ENCODE results near the gene DVL1. TPM values are rescaled to one million over a fixed set of nuclear protein-coding genes. Genes with fewer than 3 reads are reported as not detected.

The DVL1 gene
- polyA plus RNA-seq, 1 donor, result 45.4 TPM

DNA sequence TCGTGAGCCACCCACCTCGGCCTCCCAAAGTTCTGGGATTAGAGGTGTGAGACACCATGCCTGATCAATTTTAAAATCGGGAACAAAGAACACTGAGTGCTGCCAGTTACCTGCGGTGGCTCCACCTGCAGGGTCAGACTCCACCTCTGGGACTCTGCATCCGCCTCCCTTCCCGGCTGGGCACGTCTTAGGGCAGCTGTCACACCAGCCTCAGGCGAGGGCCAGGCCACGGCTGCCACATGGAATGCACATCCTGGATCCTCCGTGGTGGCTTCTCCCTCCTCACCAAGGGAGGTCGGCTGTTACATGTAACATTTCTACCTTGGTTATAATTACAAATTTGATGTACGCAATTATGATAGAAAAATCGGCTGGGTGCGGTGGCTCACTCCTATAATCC, 15.0 kb upstream of the DVL1 start:
- H3K36me3 ChIP-seq (ENCODE audit: control insufficient read depth, insufficient read depth, low read length), result no peaks in the 10 kb centered on the region
- DNase-seq, result no peak
- no CpG with 5 or more reads among the region's 14 CpGs for WGBS (ENCODE audit: insufficient coverage, low lambda C conversion rate)

GRCh38 chr1:1361982-1362423, 12.8 kb upstream of the DVL1 start:
- WGBS (ENCODE audit: insufficient coverage, low lambda C conversion rate), result no CpG with 5 or more reads among the region's 13 CpGs

More for the DNA sequence above, 15.0 kb upstream of the DVL1 start:
- Histone ChIP-seq H3K27ac (ENCODE audit: low read length) (no peak overlapping the region), H3K9me3 (ENCODE audit: control insufficient read depth, low read depth, low read length) (peaks cover 24% of the 10 kb centered on the region), H3K4me3 (ENCODE audit: low read length) (no peak overlapping the region), H3K4me1 (ENCODE audit: control insufficient read depth, insufficient read depth, low read length) (peaks cover 15% of the 10 kb centered on the region), H3K27me3 (ENCODE audit: control insufficient read depth, insufficient read depth, low read length) (no peaks in the 10 kb centered on the region)

GRCh38 chr1:1361233-1361981, 12.2 kb upstream of the DVL1 start:
- H3K4me1 ChIP-seq (ENCODE audit: control insufficient read depth, insufficient read depth, low read length), result peaks cover 30% of the 10 kb centered on the region
- whole genome bisulfite sequencing (ENCODE audit: insufficient coverage, low lambda C conversion rate), result no CpG with 5 or more reads among the region's 35 CpGs
- DNase-seq, result no peak
- no peak overlapping the region for H3K4me3 ChIP-seq (ENCODE audit: low read length)
- peaks cover 13% of the 10 kb centered on the region for H3K9me3 ChIP-seq (ENCODE audit: control insufficient read depth, low read depth, low read length)
- H3K27ac ChIP-seq (ENCODE audit: low read length), result peak overlapping the region; percentile 44
- H3K27me3 ChIP-seq (ENCODE audit: control insufficient read depth, insufficient read depth, low read length), result no peaks in the 10 kb centered on the region
- H3K36me3 ChIP-seq (ENCODE audit: control insufficient read depth, insufficient read depth, low read length), result no peaks in the 10 kb centered on the region

More at GRCh38 chr1:1361982-1362423, 12.8 kb upstream of the DVL1 start:
- peak; percentile 51 to 59 for DNase-seq
- Histone ChIP-seq H3K27me3 (ENCODE audit: control insufficient read depth, insufficient read depth, low read length) (no peaks in the 10 kb centered on the region), H3K4me1 (ENCODE audit: control insufficient read depth, insufficient read depth, low read length) (peaks cover 26% of the 10 kb centered on the region), H3K9me3 (ENCODE audit: control insufficient read depth, low read depth, low read length) (peaks cover 19% of the 10 kb centered on the region), H3K27ac (ENCODE audit: low read length) (peak overlapping the region; percentile 44), H3K36me3 (ENCODE audit: control insufficient read depth, insufficient read depth, low read length) (no peaks in the 10 kb centered on the region), H3K4me3 (ENCODE audit: low read length) (no peak overlapping the region)

GRCh38 chr1:1360506-1361169, 11.4 kb upstream of the DVL1 start:
- Histone ChIP-seq H3K4me1 (ENCODE audit: control insufficient read depth, insufficient read depth, low read length) (peaks cover 30% of the 10 kb centered on the region), H3K27ac (ENCODE audit: low read length) (peak overlapping the region; percentile 85), H3K36me3 (ENCODE audit: control insufficient read depth, insufficient read depth, low read length) (no peaks in the 10 kb centered on the region), H3K27me3 (ENCODE audit: control insufficient read depth, insufficient read depth, low read length) (no peaks in the 10 kb centered on the region), H3K4me3 (ENCODE audit: low read length) (no peak overlapping the region), H3K9me3 (ENCODE audit: control insufficient read depth, low read depth, low read length) (peaks cover 6% of the 10 kb centered on the region)
- no peak for DNase-seq
- WGBS (ENCODE audit: insufficient coverage, low lambda C conversion rate), result 100% methylated on average over 1 of the region's 20 CpGs

- Histone ChIP-seq H3K9me3 (ENCODE audit: control insufficient read depth, low read depth, low read length) (peaks cover 6% of the 10 kb centered on the region), H3K36me3 (ENCODE audit: control insufficient read depth, insufficient read depth, low read length) (no peaks in the 10 kb centered on the region), H3K4me1 (ENCODE audit: control insufficient read depth, insufficient read depth, low read length) (peaks cover 30% of the 10 kb centered on the region), H3K4me3 (ENCODE audit: low read length) (no peak overlapping the region), H3K27ac (ENCODE audit: low read length) (peak overlapping the region; percentile 85), H3K27me3 (ENCODE audit: control insufficient read depth, insufficient read depth, low read length) (no peaks in the 10 kb centered on the region)
- WGBS (ENCODE audit: insufficient coverage, low lambda C conversion rate), result no CpG with 5 or more reads among the region's 28 CpGs
- DNase-seq, result no peak
These were observed 10.6 kb upstream of the DVL1 start for GRCh38 chr1:1359664-1360468.

DNA sequence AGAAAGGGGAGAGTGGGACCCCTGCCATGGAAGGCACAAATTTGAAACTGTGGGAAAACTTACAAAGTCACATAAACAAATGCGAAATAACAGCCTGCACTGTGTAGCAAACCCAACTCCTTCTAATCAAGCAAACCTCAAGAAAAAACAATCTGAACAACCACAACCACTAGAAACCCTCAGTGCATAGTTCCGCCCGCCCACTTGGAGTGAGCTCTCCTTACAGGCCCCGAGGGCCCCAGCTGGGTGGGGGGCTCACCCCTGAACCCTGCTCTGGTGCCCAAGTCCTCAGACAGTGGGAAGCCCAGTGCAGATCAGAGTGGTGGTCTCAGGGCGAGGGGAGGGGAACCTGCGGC, 10.1 kb upstream of the DVL1 start:
- peak overlapping the region; percentile 85 for H3K27ac ChIP-seq (ENCODE audit: low read length)
- peak overlapping the region; percentile 73 for H3K4me3 ChIP-seq (ENCODE audit: low read length)
- WGBS (ENCODE audit: insufficient coverage, low lambda C conversion rate), result no CpG with 5 or more reads among the region's 6 CpGs
- peaks cover under 1% of the 10 kb centered on the region for H3K36me3 ChIP-seq (ENCODE audit: control insufficient read depth, insufficient read depth, low read length)
- no peak for DNase-seq
- no peaks in the 10 kb centered on the region for H3K27me3 ChIP-seq (ENCODE audit: control insufficient read depth, insufficient read depth, low read length)
- peaks cover 6% of the 10 kb centered on the region for H3K9me3 ChIP-seq (ENCODE audit: control insufficient read depth, low read depth, low read length)
- H3K4me1 ChIP-seq (ENCODE audit: control insufficient read depth, insufficient read depth, low read length), result peaks cover 30% of the 10 kb centered on the region

DNA sequence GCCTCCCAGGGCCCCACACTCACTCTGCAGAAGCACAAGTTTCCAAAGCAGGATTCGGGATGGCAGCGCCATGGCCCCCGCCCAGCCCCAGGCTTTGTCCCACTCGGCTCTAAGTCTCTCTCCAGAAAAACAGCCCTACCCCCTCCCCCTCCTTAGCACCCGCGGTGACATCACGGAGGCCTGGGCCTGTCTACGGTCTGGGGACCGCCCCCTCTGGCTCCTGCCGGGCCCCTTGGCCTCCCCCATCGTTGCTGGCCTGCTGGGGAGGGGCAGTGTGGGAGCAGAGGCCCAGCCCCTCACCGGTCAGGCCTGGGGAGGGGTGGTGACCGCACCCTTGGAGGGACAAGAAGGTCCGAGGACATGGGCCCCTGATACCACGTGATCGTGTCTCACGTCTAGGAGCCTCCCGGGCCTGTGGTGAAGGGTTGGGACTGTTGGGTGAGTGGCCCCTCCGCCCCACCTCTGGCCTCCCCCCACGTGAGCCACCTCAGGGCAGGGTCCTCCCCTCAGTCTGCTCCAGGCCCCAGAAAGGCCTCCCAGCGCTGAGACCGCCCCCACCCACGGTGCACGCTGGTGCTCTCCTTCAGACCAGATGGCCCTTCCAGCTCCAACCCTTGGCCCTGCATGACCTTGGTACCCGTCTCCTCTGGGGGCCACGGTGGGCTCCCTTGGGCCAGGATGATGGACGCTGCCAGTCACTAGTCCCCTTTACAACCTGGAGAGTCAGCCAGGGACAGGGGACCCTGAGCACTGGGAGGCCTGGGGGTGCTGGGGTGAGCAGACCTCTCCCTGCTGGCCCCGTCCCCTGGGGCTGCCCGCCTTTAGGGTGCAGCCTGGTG, 9.4 kb upstream of the DVL1 start, which contains the start of gene MXRA8:
MXRA8 (minus strand) TSS at position 123 of the 839 bp plus-strand sequence; CDS start at position 72, 51 bp downstream.
- Histone ChIP-seq H3K27ac (ENCODE audit: low read length) (peak within 1 kb of the TSS; percentile 85), H3K27me3 (ENCODE audit: control insufficient read depth, insufficient read depth, low read length) (no peaks in the 10 kb centered on the region), H3K9me3 (ENCODE audit: control insufficient read depth, low read depth, low read length) (peaks cover 6% of the 10 kb centered on the region), H3K4me1 (ENCODE audit: control insufficient read depth, insufficient read depth, low read length) (peaks cover 37% of the 10 kb centered on the region), H3K4me3 (ENCODE audit: low read length) (peak within 1 kb of the TSS; percentile 73), H3K36me3 (ENCODE audit: control insufficient read depth, insufficient read depth, low read length) (peaks cover 7% of the 10 kb centered on the region)
- no CpG with 5 or more reads among the region's 29 CpGs for WGBS (ENCODE audit: insufficient coverage, low lambda C conversion rate)
- DNase-seq, result peak; percentile 96 to 98

- Histone ChIP-seq H3K27ac (ENCODE audit: low read length) (peak overlapping the region; percentile 85), H3K4me1 (ENCODE audit: control insufficient read depth, insufficient read depth, low read length) (peaks cover 43% of the 10 kb centered on the region), H3K9me3 (ENCODE audit: control insufficient read depth, low read depth, low read length) (peaks cover 6% of the 10 kb centered on the region), H3K4me3 (ENCODE audit: low read length) (peak overlapping the region; percentile 73), H3K36me3 (ENCODE audit: control insufficient read depth, insufficient read depth, low read length) (peaks cover 14% of the 10 kb centered on the region), H3K27me3 (ENCODE audit: control insufficient read depth, insufficient read depth, low read length) (no peaks in the 10 kb centered on the region)
- WGBS (ENCODE audit: insufficient coverage, low lambda C conversion rate), result no CpG with 5 or more reads among the region's 18 CpGs
- peak; percentile 53 to 73 for DNase-seq
These were observed 8.7 kb upstream of the DVL1 start for GRCh38 chr1:1357871-1358432.

GRCh38 chr1:1356796-1357401, 7.7 kb upstream of the DVL1 start:
- H3K27ac ChIP-seq (ENCODE audit: low read length), result peak overlapping the region; percentile 85
- peaks cover 53% of the 10 kb centered on the region for H3K4me1 ChIP-seq (ENCODE audit: control insufficient read depth, insufficient read depth, low read length)
- no peaks in the 10 kb centered on the region for H3K27me3 ChIP-seq (ENCODE audit: control insufficient read depth, insufficient read depth, low read length)
- H3K36me3 ChIP-seq (ENCODE audit: control insufficient read depth, insufficient read depth, low read length), result peaks cover 22% of the 10 kb centered on the region
- WGBS (ENCODE audit: insufficient coverage, low lambda C conversion rate), result no CpG with 5 or more reads among the region's 26 CpGs
- no peak for DNase-seq
- peaks cover 6% of the 10 kb centered on the region for H3K9me3 ChIP-seq (ENCODE audit: control insufficient read depth, low read depth, low read length)
- H3K4me3 ChIP-seq (ENCODE audit: low read length), result peak overlapping the region; percentile 73

All from large intestine (tissue), 3 donors.